Thyroid gland (tissue), 4 donors: ENCODE data around the gene GOT2.

Experiments used
- POLR2A ChIP-seq, 2 donors: fragments of 450-650 bp; IDR thresholded peaks; one replicate each; pipeline ENCODE4 v1.6.1; 2017; ENCODE audit warnings: antibody characterized with exemption in 2 of 2, mild to moderate bottlenecking in 2 of 2, moderate library complexity in 1 of 2
- TF ChIP-seq, protein P1 (sequence below), 6 experiments: fragments of 200-600 bp in 3 of 6; fragments of 450-650 bp in 3 of 6; sonication (generic) in 3 of 6; IDR thresholded peaks; one replicate each; pipeline ENCODE4 v1.5.1; 2016 to 2019; ENCODE audit warnings: antibody characterized with exemption in 6 of 6, mild to moderate bottlenecking in 2 of 6, inconsistent platforms in 1 of 6, moderate library complexity in 1 of 6

DNA sequence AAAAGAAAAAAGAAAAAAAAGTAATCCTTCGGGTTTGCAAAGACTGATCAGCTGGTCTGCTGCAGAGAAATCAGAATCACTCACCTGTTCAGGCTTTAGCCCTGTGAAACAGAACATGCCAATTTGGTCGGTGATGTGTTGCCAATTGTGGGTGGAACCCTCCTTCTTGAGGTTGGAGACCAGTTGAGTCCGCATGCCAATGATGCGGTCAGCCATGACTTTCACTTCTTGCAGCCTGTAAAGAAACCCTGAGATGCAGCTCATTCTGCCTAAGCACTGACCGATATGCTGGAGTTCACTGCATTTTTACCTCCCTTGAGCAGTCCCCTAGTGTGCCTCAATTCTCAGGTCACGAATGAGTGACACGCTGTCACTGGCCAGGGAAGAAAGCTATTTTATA, 24.8 kb downstream of the GOT2 start:
- TF ChIP-seq, protein P1, sequence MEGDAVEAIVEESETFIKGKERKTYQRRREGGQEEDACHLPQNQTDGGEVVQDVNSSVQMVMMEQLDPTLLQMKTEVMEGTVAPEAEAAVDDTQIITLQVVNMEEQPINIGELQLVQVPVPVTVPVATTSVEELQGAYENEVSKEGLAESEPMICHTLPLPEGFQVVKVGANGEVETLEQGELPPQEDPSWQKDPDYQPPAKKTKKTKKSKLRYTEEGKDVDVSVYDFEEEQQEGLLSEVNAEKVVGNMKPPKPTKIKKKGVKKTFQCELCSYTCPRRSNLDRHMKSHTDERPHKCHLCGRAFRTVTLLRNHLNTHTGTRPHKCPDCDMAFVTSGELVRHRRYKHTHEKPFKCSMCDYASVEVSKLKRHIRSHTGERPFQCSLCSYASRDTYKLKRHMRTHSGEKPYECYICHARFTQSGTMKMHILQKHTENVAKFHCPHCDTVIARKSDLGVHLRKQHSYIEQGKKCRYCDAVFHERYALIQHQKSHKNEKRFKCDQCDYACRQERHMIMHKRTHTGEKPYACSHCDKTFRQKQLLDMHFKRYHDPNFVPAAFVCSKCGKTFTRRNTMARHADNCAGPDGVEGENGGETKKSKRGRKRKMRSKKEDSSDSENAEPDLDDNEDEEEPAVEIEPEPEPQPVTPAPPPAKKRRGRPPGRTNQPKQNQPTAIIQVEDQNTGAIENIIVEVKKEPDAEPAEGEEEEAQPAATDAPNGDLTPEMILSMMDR (IDR thresholded peaks at IDR 0.05): no peak
- no peak for TF ChIP-seq POLR2A (IDR thresholded peaks at IDR 0.05)
